GM12874 (cell line): ENCODE data around the gene UBE2L6.

Source experiments
- TF ChIP-seq, protein P1 (sequence below): IDR thresholded peaks from 2 replicates; pipeline ENCODE4 v1.5.1; 2011; ENCODE audit warnings: low read depth, mild to moderate bottlenecking, control low read depth, low read length, moderate library complexity; ENCODE audit not compliant: insufficient read depth

Gene UBE2L6

DNA sequence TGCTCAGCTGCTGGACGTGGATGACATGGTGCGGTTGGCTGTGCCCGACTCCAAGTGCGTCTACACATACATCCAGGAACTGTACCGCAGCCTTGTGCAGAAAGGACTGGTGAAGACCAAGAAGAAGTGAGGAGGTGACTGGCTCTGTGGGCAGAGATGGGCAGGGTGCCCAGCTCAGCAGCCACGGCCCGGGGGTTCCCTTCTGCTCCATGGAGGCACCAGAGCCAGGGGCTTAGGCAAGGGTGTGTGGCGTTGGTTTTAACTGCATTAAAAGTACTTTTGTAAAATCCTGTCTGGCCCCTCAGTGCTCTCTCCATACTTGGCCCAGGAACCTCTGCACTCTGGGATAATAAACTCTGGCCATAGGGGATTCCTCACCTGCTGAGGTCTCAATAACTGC is 17.5 kb downstream of the UBE2L6 start:
- TF ChIP-seq, protein P1, sequence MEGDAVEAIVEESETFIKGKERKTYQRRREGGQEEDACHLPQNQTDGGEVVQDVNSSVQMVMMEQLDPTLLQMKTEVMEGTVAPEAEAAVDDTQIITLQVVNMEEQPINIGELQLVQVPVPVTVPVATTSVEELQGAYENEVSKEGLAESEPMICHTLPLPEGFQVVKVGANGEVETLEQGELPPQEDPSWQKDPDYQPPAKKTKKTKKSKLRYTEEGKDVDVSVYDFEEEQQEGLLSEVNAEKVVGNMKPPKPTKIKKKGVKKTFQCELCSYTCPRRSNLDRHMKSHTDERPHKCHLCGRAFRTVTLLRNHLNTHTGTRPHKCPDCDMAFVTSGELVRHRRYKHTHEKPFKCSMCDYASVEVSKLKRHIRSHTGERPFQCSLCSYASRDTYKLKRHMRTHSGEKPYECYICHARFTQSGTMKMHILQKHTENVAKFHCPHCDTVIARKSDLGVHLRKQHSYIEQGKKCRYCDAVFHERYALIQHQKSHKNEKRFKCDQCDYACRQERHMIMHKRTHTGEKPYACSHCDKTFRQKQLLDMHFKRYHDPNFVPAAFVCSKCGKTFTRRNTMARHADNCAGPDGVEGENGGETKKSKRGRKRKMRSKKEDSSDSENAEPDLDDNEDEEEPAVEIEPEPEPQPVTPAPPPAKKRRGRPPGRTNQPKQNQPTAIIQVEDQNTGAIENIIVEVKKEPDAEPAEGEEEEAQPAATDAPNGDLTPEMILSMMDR = no peak

DNA sequence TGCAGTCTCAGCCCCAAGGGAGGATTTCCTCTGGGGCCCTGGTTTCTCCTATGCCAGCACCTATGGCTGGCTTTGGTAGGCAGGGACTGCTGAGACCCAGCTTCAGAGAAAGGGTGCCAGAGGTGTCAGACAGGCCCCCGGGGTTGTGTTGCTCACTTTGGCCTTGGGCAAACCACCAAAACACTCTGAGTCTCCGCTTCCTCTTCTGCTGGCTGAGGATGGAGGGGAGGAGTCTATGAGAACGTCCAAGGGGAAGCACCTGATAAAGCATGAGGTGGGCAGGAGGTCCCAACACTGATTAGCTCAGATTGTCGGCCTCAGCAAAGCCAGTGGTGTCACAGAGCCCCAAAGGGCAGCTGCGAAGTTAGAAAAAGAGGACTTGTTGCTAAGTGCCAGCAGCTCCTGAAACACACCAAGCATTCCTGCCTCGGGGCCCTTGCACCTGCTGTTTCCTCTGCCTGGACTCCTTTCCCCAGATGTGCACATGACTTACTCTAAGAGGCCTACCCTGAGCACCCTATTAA is 19.6 kb downstream of the UBE2L6 start:
- TF ChIP-seq, protein P1 = no peak

DNA sequence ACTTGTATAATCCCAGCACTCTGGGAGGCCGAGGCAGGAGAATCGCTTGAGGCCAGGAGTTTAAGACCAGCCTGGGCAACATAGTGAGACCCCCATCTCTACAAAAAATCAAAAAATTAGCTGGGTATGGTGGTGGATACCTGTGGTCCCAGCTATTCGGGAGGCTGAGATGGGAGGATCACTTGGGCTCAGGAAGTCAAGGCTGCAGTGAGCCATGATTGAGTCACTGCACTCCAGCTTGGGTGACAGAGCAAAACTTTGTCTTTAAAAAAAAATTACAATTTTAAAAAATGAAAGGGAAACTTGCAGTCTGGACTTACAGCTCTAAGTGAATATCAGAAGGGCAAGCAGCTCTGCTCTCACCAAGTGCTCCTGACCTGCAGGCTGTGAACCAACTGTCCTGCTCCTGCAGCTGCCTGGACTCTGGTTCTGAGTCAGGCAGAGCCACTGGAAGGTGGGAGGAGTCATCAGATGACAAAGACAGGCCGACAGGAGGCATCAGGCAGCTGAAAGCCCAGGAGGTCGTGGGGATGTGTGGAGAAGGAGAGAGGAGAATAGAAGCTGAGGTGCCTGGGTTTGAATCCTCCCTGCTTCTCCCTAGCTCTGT is 20.5 kb downstream of the UBE2L6 start:
- TF ChIP-seq, protein P1 = no peak

DNA sequence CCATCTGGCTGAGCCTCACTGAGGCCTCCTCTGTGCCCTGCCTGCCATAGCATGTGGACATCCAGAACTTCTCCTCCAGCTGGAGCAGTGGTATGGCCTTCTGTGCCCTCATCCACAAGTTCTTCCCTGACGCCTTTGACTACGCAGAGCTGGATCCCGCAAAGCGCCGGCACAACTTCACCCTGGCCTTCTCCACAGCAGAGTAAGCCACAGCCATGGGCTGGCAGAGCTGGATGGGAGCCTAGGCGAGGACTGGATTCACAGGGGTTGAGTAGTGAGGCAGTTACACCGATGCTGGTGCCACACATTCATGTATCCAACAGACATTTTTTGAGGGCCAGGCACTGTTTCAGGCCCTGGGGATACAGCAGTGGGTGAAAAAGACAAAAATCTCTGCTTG is 21.0 kb downstream of the UBE2L6 start:
- TF ChIP-seq, protein P1 = no peak

DNA sequence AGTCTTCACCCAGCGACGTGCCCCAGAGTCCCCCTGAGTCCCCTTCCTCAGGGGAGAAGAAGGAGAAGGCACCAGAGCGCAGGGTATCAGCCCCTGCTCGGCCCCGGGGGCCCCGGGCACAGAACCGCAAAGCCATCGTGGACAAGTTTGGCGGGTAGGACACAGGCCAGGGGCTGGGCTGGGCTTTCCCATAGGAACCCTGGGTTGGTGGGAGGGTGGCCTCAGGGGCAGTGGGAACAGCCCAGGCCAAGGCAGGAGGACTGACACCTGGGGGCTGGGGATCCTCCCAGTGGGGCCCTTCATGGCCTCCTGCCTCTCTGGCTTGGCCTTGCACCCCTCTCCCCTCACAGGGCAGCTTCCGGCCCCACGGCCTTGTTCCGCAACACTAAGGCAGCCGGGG is 21.6 kb downstream of the UBE2L6 start:
- TF ChIP-seq, protein P1 = no peak

DNA sequence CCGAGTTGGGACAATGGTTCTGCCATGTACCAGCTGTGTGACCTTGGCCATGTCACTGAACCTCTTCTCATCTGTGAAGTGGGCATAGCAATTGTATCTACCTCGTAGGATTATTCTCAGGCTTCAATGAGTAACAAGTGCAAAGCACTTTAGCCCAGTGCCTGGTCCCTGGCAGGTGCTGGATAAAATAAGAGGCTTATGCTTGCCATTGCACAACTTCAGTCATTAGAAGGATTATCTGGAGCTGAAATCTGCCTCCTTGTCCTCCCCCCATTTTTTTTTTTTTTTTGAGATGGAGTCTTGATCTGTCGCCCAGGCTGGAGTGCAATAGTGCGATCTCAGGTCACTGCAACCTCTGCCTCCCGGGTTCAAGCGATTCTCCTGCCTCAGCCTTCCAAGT is 22.9 kb downstream of the UBE2L6 start:
- TF ChIP-seq, protein P1 = no peak

DNA sequence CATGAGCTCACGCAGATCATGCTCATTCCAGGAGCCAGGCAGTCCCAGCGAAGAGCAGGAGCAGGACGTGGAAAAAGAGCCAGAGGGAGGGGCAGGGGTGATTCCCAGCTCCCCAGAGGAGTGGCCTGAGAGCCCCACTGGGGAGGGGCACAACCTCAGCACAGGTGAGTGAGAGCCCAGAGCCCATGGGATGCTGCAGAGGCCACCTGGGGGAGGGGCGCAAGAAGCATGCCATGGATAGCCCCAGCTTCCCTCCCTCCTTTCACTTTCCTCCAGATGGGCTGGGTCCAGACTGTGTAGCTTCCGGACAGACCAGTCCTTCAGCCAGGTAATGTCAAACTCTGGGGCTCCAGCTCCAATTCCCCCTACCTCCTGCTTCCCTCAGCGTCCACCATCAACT is 23.9 kb downstream of the UBE2L6 start:
- TF ChIP-seq, protein P1 = no peak
